Measurements from ENCODE around the gene SPATA13. TPM values are rescaled to one million over a fixed set of nuclear protein-coding genes. Genes with fewer than 3 reads are reported as not detected.
A peak's percentile ranks its signal among the peaks of the same experiment; 100 is the strongest.

SPATA13 gene
- total and polyA plus RNA-seq, 2 donors from 2014 or later, result 12.3 to 69.2 TPM

GRCh38 chr13:24183741-24184182 is 23.2 kb downstream of the SPATA13 start:
- peak overlapping the region in 2 of 3 donors; percentile 29 to 83 for H3K9ac ChIP-seq (ENCODE audit: low read length in 3 of 3)
- peaks cover 0 to 4% (median 0%) of the 10 kb centered on the region in 3 donors for H3K9me3 ChIP-seq (ENCODE audit: control insufficient read depth in 2 of 3, insufficient read depth in 1 of 3, low read length in 3 of 3)
- no peaks in the 10 kb centered on the region for H3K36me3 ChIP-seq (ENCODE audit: control insufficient read depth in 2 of 3, insufficient read depth in 3 of 3, low read length in 3 of 3)
- peak overlapping the region; percentile 96 to 98 for H3K27ac ChIP-seq (ENCODE audit: low read depth in 2 of 2, low read length in 2 of 2)
- TF ChIP-seq, protein P1, sequence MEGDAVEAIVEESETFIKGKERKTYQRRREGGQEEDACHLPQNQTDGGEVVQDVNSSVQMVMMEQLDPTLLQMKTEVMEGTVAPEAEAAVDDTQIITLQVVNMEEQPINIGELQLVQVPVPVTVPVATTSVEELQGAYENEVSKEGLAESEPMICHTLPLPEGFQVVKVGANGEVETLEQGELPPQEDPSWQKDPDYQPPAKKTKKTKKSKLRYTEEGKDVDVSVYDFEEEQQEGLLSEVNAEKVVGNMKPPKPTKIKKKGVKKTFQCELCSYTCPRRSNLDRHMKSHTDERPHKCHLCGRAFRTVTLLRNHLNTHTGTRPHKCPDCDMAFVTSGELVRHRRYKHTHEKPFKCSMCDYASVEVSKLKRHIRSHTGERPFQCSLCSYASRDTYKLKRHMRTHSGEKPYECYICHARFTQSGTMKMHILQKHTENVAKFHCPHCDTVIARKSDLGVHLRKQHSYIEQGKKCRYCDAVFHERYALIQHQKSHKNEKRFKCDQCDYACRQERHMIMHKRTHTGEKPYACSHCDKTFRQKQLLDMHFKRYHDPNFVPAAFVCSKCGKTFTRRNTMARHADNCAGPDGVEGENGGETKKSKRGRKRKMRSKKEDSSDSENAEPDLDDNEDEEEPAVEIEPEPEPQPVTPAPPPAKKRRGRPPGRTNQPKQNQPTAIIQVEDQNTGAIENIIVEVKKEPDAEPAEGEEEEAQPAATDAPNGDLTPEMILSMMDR (IDR thresholded peaks at IDR 0.05; ENCODE audit: borderline replicate concordance, extremely low read depth, insufficient read depth), result no peak
- peak overlapping the region; percentile 18 to 61 (median 45) for H3K4me3 ChIP-seq (ENCODE audit: low read length in 3 of 3)
- H3K4me1 ChIP-seq (ENCODE audit: control insufficient read depth in 2 of 3, insufficient read depth in 2 of 3, low read depth in 1 of 3, low read length in 3 of 3), result peaks cover 0 to 31% (median 11%) of the 10 kb centered on the region in 3 donors
- intact Hi-C loops (cut with DNase I), result no loop called here
- DNase-seq (peak; percentile 45 to 82 (median 67)), FAIRE-seq (no peak)
- no peaks in the 10 kb centered on the region for H3K27me3 ChIP-seq (ENCODE audit: control insufficient read depth, insufficient read depth, low read length)

DNA sequence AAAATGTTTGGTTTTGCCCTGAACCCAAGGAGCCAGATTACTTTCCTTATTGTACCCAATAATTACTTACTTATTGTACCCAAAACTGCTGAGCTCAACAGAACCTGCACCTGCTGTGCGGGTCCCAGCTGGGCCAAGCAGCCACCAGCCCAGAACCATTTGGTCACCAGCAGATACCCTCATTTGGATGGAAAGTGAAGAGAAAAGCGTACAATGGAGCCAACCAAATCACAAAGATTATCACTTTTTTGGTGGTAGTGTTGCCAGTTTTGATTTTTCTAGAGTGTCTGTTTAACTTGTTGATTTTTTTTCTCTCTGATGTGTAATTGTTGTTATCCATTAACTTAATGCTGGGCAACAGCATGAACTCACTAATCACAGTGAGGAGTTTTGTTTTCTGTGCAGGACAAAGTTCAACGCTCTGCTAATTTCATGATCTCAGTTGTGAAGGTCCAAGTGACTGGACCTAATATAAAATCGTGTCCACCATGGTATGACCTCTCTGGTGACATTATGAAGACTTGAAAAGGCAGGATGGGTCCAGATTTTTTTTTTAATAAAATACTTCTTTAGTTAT is 23.8 kb downstream of the SPATA13 start:
- intact Hi-C loops (cut with DNase I), result no loop called here
- DNase-seq, result peak in 2 of 5 donors; percentile 82
- H3K27me3 ChIP-seq (ENCODE audit: control insufficient read depth, insufficient read depth, low read length), result no peaks in the 10 kb centered on the region
- peak overlapping the region; percentile 18 to 61 (median 45) for H3K4me3 ChIP-seq (ENCODE audit: low read length in 3 of 3)
- H3K36me3 ChIP-seq (ENCODE audit: control insufficient read depth in 2 of 3, insufficient read depth in 3 of 3, low read length in 3 of 3), result no peaks in the 10 kb centered on the region
- H3K9ac ChIP-seq (ENCODE audit: low read length in 3 of 3), result peak overlapping the region in 1 of 3 donors; percentile 83
- TF ChIP-seq, protein P1 (IDR thresholded peaks at IDR 0.05; ENCODE audit: borderline replicate concordance, extremely low read depth, insufficient read depth), result no peak
- H3K27ac ChIP-seq (ENCODE audit: low read depth in 2 of 2, low read length in 2 of 2), result peak overlapping the region; percentile 96 to 98
- H3K4me1 ChIP-seq (ENCODE audit: control insufficient read depth in 2 of 3, insufficient read depth in 2 of 3, low read depth in 1 of 3, low read length in 3 of 3), result peaks cover 0 to 31% (median 11%) of the 10 kb centered on the region in 3 donors
- peaks cover 0 to 5% (median 0%) of the 10 kb centered on the region in 3 donors for H3K9me3 ChIP-seq (ENCODE audit: control insufficient read depth in 2 of 3, insufficient read depth in 1 of 3, low read length in 3 of 3)
- FAIRE-seq, result peak; percentile 82

GRCh38 chr13:24184882-24185281 is 24.4 kb downstream of the SPATA13 start:
- FAIRE-seq, result no peak

More at GRCh38 chr13:24184882-24185281, 24.4 kb downstream of the SPATA13 start:
- intact Hi-C loops (cut with DNase I), result no loop called here
- Histone ChIP-seq H3K27ac (ENCODE audit: low read depth in 2 of 2, low read length in 2 of 2) (peak overlapping the region; percentile 92 to 98), H3K9me3 (ENCODE audit: control insufficient read depth in 2 of 3, insufficient read depth in 1 of 3, low read length in 3 of 3) (peaks cover 0 to 5% (median 0%) of the 10 kb centered on the region in 3 donors), H3K36me3 (ENCODE audit: control insufficient read depth in 2 of 3, insufficient read depth in 3 of 3, low read length in 3 of 3) (no peaks in the 10 kb centered on the region), H3K9ac (ENCODE audit: low read length in 3 of 3) (peak overlapping the region in 1 of 3 donors; percentile 59), H3K27me3 (ENCODE audit: control insufficient read depth, insufficient read depth, low read length) (no peaks in the 10 kb centered on the region), H3K4me1 (ENCODE audit: control insufficient read depth in 2 of 3, insufficient read depth in 2 of 3, low read depth in 1 of 3, low read length in 3 of 3) (peaks cover 0 to 31% (median 11%) of the 10 kb centered on the region in 3 donors), H3K4me3 (ENCODE audit: low read length in 3 of 3) (peak overlapping the region in 2 of 3 donors; percentile 28 to 44)
- DNase-seq, result no peak
- TF ChIP-seq, protein P1 (IDR thresholded peaks at IDR 0.05; ENCODE audit: borderline replicate concordance, extremely low read depth, insufficient read depth), result no peak

Measured in kidney (tissue), 14 donors.